Activated CD4-positive, alpha-beta T cell treated with anti-CD3 and anti-CD28 coated beads for 36 hours (primary cell): ENCODE results near the gene LIMA1. TPM values are rescaled to one million over a fixed set of nuclear protein-coding genes. Genes with fewer than 3 reads are reported as not detected.
"Not testable (repeated sequence)": the region's sequence is repeated elsewhere in the genome, so short reads cannot be mapped to it uniquely, and the experiment has no call there.

Experiments
- ATAC-seq: fragments of 200-7000 bp; cut with Tn5 transposase; one replicate; pipeline ENCODE4 v1.10.0; 2021; ENCODE audit warnings: mild to moderate bottlenecking, moderate library complexity
- CTCF ChIA-PET: fragments of 350-600 bp; sonication (Branson Sonifier 250); formaldehyde crosslinking; loops from one replicate; lab custom pipeline; 2021; ENCODE audit warnings: antibody characterized with exemption; lab: Charles Lee
- POLR2A ChIA-PET: fragments of 350-600 bp; sonication (Branson Sonifier 250); formaldehyde crosslinking; loops from one replicate; lab custom pipeline; 2021; ENCODE audit warnings: antibody characterized with exemption, inconsistent platforms; lab: Charles Lee
- DNase-seq: peaks from one replicate; pipeline ENCODE4 v3.0.0-alpha.2; 2020
- H3K27ac Mint-ChIP-seq: one replicate; pipeline ENCODE4 v1.8.0; 2021; ENCODE audit warnings: mixed read lengths
- H3K27me3 Mint-ChIP-seq: one replicate; pipeline ENCODE4 v1.8.0; 2021; ENCODE audit warnings: mixed read lengths
- H3K36me3 Mint-ChIP-seq: one replicate; pipeline ENCODE4 v1.8.0; 2021; ENCODE audit warnings: low read depth, mixed read lengths
- H3K4me1 Mint-ChIP-seq: one replicate; pipeline ENCODE4 v1.8.0; 2021; ENCODE audit warnings: mixed read lengths
- H3K4me3 Mint-ChIP-seq: one replicate; pipeline ENCODE4 v1.8.0; 2021; ENCODE audit warnings: mild to moderate bottlenecking, moderate library complexity, mixed read lengths
- H3K9me3 Mint-ChIP-seq: one replicate; pipeline ENCODE4 v1.8.0; 2021; ENCODE audit warnings: low read depth, mixed read lengths
- intact Hi-C, 2 experiments: fragments of 100-400 bp; cut with DNase I in 1 of 2; cut with micrococcal nuclease in 1 of 2; formaldehyde crosslinking; loops; one replicate each; pipeline versions ENCODE4 v1.14.2 to v1.15.1; 2022 to 2024; cut with DNase I, micrococcal nuclease
- total RNA-seq, 2 experiments: library from RNA; stranded (reverse); gene quantifications; one replicate each; pipeline ENCODE4 v1.2.3, GENCODE V29; 2021

Gene LIMA1
- total RNA-seq, 2 experiments from 2014 or later = 69.7 to 90.4 TPM

GRCh38 chr12:50232206-50232605 is 51.1 kb downstream of the LIMA1 start:
- Mint-ChIP-seq H3K36me3 (no peaks in the 10 kb centered on the region), H3K27ac (no peak overlapping the region), H3K9me3 (no peaks in the 10 kb centered on the region), H3K4me1 (peaks cover 2% of the 10 kb centered on the region), H3K27me3 (no peaks in the 10 kb centered on the region), H3K4me3 (no peak overlapping the region)
- DNase-seq (no peak), ATAC-seq (no peak)
- CTCF ChIA-PET = interaction anchor here (0.6 to 0.7 kb wide), 3 partner anchors 65 to 1375 kb away, joined by 3 to 4 read pairs (median 4); partner anchors contain the start of gene CERS5
- intact Hi-C loops = no loop called here
- POLR2A ChIA-PET = no interaction called here

- H3K4me3 Mint-ChIP-seq = no peak overlapping the region
- no peak for ATAC-seq
- no peaks in the 10 kb centered on the region for H3K9me3 Mint-ChIP-seq
- no peaks in the 10 kb centered on the region for H3K27me3 Mint-ChIP-seq
- H3K36me3 Mint-ChIP-seq = no peaks in the 10 kb centered on the region
- DNase-seq = no peak
- intact Hi-C loops = no loop called here
- peaks cover 2% of the 10 kb centered on the region for H3K4me1 Mint-ChIP-seq
- POLR2A ChIA-PET = interaction anchor here (0.5 kb wide), 1 partner anchor 15 kb away, joined by 3 read pairs; no protein-coding TSS in a partner anchor
- CTCF ChIA-PET = interaction anchor here (0.6 to 1.3 kb wide), 4 partner anchors 10 to 1374 kb away, joined by 3 to 9 read pairs (median 4); no protein-coding TSS in a partner anchor
- no peak overlapping the region for H3K27ac Mint-ChIP-seq
These were observed 52.0 kb downstream of the LIMA1 start for GRCh38 chr12:50231346-50231745.

GRCh38 chr12:50230217-50230616 is 53.1 kb downstream of the LIMA1 start:
- H3K27ac Mint-ChIP-seq = no peak overlapping the region
- H3K4me1 Mint-ChIP-seq = peaks cover 5% of the 10 kb centered on the region
- H3K27me3 Mint-ChIP-seq = no peaks in the 10 kb centered on the region
- no peak for DNase-seq
- H3K36me3 Mint-ChIP-seq = no peaks in the 10 kb centered on the region
- intact Hi-C loops = no loop called here
- CTCF ChIA-PET = no interaction called here
- H3K9me3 Mint-ChIP-seq = no peaks in the 10 kb centered on the region
- H3K4me3 Mint-ChIP-seq = no peak overlapping the region
- no peak for ATAC-seq
- POLR2A ChIA-PET = no interaction called here

- ChIA-PET CTCF (interaction anchor here (0.7 to 1.4 kb wide), 5 partner anchors 9 to 585 kb away, joined by 3 to 6 read pairs (median 4); partner anchors contain the start of gene COX14), POLR2A (no interaction called here)
- H3K36me3 Mint-ChIP-seq = peaks cover 8% of the 10 kb centered on the region
- H3K4me1 Mint-ChIP-seq = peaks cover 29% of the 10 kb centered on the region
- no peaks in the 10 kb centered on the region for H3K9me3 Mint-ChIP-seq
- DNase-seq (peak; percentile 67), ATAC-seq (peak; percentile 56)
- H3K4me3 Mint-ChIP-seq = no peak overlapping the region
- peak overlapping the region; percentile 77 for H3K27ac Mint-ChIP-seq
- H3K27me3 Mint-ChIP-seq = no peaks in the 10 kb centered on the region
- intact Hi-C loops = loop anchor here (1.0 to 10.0 kb wide), 4 partner anchors 23 to 801 kb away; partner anchors contain the start of genes ATF1 (in 1 of the 2) and SLC11A2 (in 1 of the 2)
These were observed 59.2 kb downstream of the LIMA1 start for GRCh38 chr12:50224026-50224692.

GRCh38 chr12:50222275-50222783 is 61.0 kb downstream of the LIMA1 start:
- Mint-ChIP-seq H3K4me3 (no peak overlapping the region), H3K9me3 (no peaks in the 10 kb centered on the region), H3K36me3 (peaks cover 23% of the 10 kb centered on the region), H3K4me1 (peaks cover 40% of the 10 kb centered on the region), H3K27me3 (no peaks in the 10 kb centered on the region), H3K27ac (no peak overlapping the region)
- DNase-seq (peak; percentile 48), ATAC-seq (peak; percentile 21)
- intact Hi-C loops = loop anchor here in 1 of 2 experiments (1.0 to 10.0 kb wide), 4 partner anchors 61 to 802 kb away; partner anchors contain the start of genes ATF1, LIMA1 and SLC11A2
- POLR2A ChIA-PET = interaction anchor here (0.6 to 2.3 kb wide), 8 partner anchors 25 to 866 kb away, joined by 3 to 20 read pairs (median 5); partner anchors contain the start of genes COX14, LARP4 and LIMA1
- CTCF ChIA-PET = interaction anchor here (0.5 to 2.8 kb wide), 17 partner anchors 9 to 399 kb away, joined by 3 to 14 read pairs (median 4); no protein-coding TSS in a partner anchor

GRCh38 chr12:50221228-50222008 is 61.9 kb downstream of the LIMA1 start:
- intact Hi-C loops = loop anchor here (1.0 to 10.0 kb wide), 8 partner anchors 30 to 803 kb away; partner anchors contain the start of genes LIMA1 (in 2 of the 2), ATF1 (in 1 of the 2), LARP4 (in 1 of the 2) and SLC11A2 (in 1 of the 2)
- Mint-ChIP-seq H3K9me3 (no peaks in the 10 kb centered on the region), H3K27ac (no peak overlapping the region), H3K36me3 (peaks cover 27% of the 10 kb centered on the region), H3K27me3 (no peaks in the 10 kb centered on the region), H3K4me1 (peaks cover 44% of the 10 kb centered on the region), H3K4me3 (no peak overlapping the region)
- no peak for DNase-seq
- ATAC-seq = no peak
- CTCF ChIA-PET = interaction anchor here (0.6 to 2.8 kb wide), 14 partner anchors 8 to 588 kb away, joined by 3 to 14 read pairs (median 4); no protein-coding TSS in a partner anchor
- POLR2A ChIA-PET = interaction anchor here (0.6 to 2.3 kb wide), 9 partner anchors 26 to 1036 kb away, joined by 3 to 20 read pairs (median 4); partner anchors contain the start of genes LARP4 and LIMA1

- no peak overlapping the region for H3K4me3 Mint-ChIP-seq
- DNase-seq (peak; percentile 72), ATAC-seq (peak; percentile 89)
- no peaks in the 10 kb centered on the region for H3K27me3 Mint-ChIP-seq
- POLR2A ChIA-PET = interaction anchor here (0.7 to 2.3 kb wide), 6 partner anchors 9 to 1037 kb away, joined by 3 to 20 read pairs (median 4); no protein-coding TSS in a partner anchor
- CTCF ChIA-PET = interaction anchor here (0.6 to 2.8 kb wide), 13 partner anchors 7 to 587 kb away, joined by 3 to 14 read pairs (median 3); no protein-coding TSS in a partner anchor
- peaks cover 27% of the 10 kb centered on the region for H3K36me3 Mint-ChIP-seq
- H3K4me1 Mint-ChIP-seq = peaks cover 46% of the 10 kb centered on the region
- no peaks in the 10 kb centered on the region for H3K9me3 Mint-ChIP-seq
- intact Hi-C loops = loop anchor here (1.0 to 10.0 kb wide), 9 partner anchors 27 to 804 kb away; partner anchors contain the start of genes ATF1 (in 1 of the 2), LARP4 (in 1 of the 2), LIMA1 (in 1 of the 2) and SLC11A2 (in 1 of the 2)
- H3K27ac Mint-ChIP-seq = no peak overlapping the region
These were observed 62.8 kb downstream of the LIMA1 start for GRCh38 chr12:50220363-50220995.

- Mint-ChIP-seq H3K4me1 (peaks cover 49% of the 10 kb centered on the region), H3K9me3 (no peaks in the 10 kb centered on the region), H3K4me3 (no peak overlapping the region), H3K27me3 (no peaks in the 10 kb centered on the region), H3K36me3 (peaks cover 31% of the 10 kb centered on the region), H3K27ac (peak overlapping the region; percentile 70)
- CTCF ChIA-PET = interaction anchor here (1.3 kb wide), 1 partner anchor 87 kb away, joined by 3 read pairs; no protein-coding TSS in a partner anchor
- POLR2A ChIA-PET = interaction anchor here (0.7 kb wide), 1 partner anchor 28 kb away, joined by 3 read pairs; no protein-coding TSS in a partner anchor
- no peak for DNase-seq
- intact Hi-C loops = no loop called here
- ATAC-seq = no peak
These were observed 63.8 kb downstream of the LIMA1 start for GRCh38 chr12:50219544-50219943.

GRCh38 chr12:50219001-50219400 is 64.3 kb downstream of the LIMA1 start:
- H3K27me3 Mint-ChIP-seq, ATAC-seq, intact Hi-C loops, H3K4me3 Mint-ChIP-seq, DNase-seq, H3K9me3 Mint-ChIP-seq, H3K27ac Mint-ChIP-seq: not testable (repeated sequence)
- H3K36me3 Mint-ChIP-seq = peaks cover 31% of the 10 kb centered on the region
- ChIA-PET CTCF (interaction anchor here (1.3 kb wide), 1 partner anchor 87 kb away, joined by 3 read pairs; no protein-coding TSS in a partner anchor), POLR2A (interaction anchor here (0.7 kb wide), 1 partner anchor 28 kb away, joined by 3 read pairs; no protein-coding TSS in a partner anchor)
- peaks cover 49% of the 10 kb centered on the region for H3K4me1 Mint-ChIP-seq

- H3K27me3 Mint-ChIP-seq = no peaks in the 10 kb centered on the region
- ChIA-PET CTCF (interaction anchor here (1.3 kb wide), 1 partner anchor 86 kb away, joined by 3 read pairs; no protein-coding TSS in a partner anchor), POLR2A (no interaction called here)
- intact Hi-C loops = no loop called here
- DNase-seq (no peak), ATAC-seq (no peak)
- peak overlapping the region; percentile 19 for H3K27ac Mint-ChIP-seq
- no peaks in the 10 kb centered on the region for H3K9me3 Mint-ChIP-seq
- H3K4me3 Mint-ChIP-seq = no peak overlapping the region
- H3K36me3 Mint-ChIP-seq = peaks cover 32% of the 10 kb centered on the region
- peaks cover 49% of the 10 kb centered on the region for H3K4me1 Mint-ChIP-seq
These were observed 64.9 kb downstream of the LIMA1 start for GRCh38 chr12:50218386-50218785.
